ENCODE measurements around the gene BSND.

GRCh38 chr1:55018395-55018794, 19.7 kb downstream of the BSND start:
- no peak for TF ChIP-seq CTCF (IDR thresholded peaks at IDR 0.05 in 4 of 5, conservative IDR thresholded peaks at IDR 0.05 in 1 of 5)
- no peak for TF ChIP-seq POLR2A (IDR thresholded peaks at IDR 0.05)

Measured in gastrocnemius medialis (tissue), 4 donors.